Stimulated activated CD8-positive, alpha-beta memory T cell treated with anti-CD3 and anti-CD28 coated beads, Interleukin-7, amount 100 ng/mL, for 48 hours (primary cell): ENCODE measurements around the gene MRFAP1L1.

ENCODE experiments used
- DNase-seq, 2 donors: peaks; one replicate each; pipeline ENCODE4 v3.0.0-alpha.2; 2020; ENCODE audit warnings: low read depth in 1 of 2; ENCODE audit errors: extremely low read depth in 1 of 2

MRFAP1L1 gene

DNA sequence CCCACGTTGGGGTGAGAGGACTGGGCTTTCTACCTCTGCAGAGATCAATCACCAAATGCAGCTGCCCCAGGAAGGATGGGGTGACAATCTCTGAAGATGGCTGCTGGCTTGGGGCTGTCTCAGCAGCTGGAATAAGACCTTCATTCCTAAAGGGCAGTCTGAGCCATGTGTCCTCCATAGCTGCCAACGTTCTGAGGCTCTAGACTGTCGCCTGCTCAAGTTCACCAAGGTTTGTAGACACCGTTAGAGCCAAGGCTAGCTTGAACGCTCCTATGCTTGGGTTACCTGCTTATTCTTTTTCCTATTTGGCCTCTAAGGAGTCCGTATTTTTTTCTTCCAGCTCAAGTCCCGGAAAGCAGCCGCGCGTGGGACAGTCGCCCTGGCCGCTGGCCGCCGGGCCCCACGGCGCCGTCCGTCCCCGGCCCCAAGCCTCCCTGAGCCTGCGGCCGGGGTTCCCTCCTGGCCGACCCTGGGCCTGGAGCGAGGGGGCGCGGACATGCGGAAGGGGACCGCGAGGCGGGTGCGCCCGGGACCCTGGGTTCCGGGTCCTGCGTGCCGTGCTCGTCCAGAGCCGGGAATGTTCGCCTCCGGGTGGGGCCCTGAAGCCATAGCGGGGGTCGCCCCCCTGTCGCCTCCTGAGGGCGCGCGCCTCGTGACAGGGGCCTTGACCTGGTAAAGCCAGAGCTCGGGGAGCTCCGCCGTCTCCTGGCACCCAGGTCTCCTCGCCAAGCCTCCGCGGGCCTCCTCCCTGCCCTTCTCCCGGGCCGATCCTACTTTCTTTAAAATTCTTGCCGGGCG is 45.9 kb downstream of the MRFAP1L1 start:
- DNase-seq = no peak

DNA sequence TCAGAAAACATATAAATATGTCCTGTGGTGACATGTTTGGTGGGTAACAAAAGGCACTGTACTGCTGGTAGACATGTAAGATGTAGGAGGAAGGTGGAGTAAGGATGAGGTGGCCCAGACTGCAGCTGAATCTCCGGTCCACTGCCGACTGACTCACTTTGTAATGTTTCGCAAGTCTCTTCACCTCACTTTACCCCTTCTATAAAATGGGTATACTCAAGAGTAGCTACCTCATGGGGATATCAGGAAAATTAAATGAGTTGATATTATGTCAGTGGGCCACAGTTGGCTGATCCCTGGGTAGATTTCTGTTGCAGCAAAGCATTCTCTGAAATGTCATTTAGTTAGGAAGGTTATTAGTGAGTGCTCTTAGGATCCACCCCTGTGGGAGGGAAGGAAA is 47.1 kb downstream of the MRFAP1L1 start:
- no peak for DNase-seq

DNA sequence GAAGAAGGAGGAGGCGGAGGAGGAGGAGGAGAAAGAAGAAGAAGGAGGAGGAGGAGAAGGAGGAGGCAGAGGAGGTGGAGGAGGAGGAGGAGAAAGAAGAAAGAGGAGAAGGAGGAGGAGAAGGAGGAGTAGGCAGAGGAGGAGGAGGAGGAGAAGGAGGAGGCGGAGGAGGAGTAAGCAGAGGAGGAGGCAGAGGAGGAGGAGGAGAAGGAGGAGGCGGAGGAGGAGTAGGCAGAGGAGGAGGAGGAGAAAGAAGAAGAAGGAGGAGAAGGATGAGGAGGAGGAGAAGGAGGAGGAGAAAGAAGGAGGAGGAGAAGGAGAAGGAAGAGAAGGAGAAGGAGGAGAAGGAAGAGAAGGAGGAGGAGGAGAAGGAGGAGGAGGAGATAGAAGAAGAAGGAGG is 49.2 kb downstream of the MRFAP1L1 start:
- no peak for DNase-seq

DNA sequence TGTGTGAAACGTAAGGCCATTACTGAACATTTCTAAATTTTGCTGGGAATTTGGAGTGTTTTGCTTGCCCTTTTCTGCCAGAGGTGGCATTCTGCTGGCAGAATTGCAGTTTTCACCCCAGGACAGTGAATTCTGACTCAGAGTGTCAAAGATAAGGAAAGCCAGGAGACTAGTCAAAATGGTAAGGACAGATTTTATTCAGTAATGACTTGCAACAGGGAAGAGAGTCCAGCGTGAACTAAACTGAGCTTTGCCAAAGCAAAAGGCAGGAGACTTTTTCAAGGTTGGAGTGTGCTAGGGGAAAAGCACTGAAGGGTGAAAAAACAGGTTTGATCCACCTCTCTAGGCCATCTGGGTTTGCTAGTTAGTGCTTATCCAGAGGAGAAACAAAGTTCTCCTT is 49.8 kb downstream of the MRFAP1L1 start:
- DNase-seq = no peak

- DNase-seq = no peak
These were observed 51.0 kb downstream of the MRFAP1L1 start for GRCh38 chr4:6658597-6659075.

GRCh38 chr4:6658209-6658595 is 51.5 kb downstream of the MRFAP1L1 start:
- no peak for DNase-seq
